ENCODE measurements around the gene LSS.

DNA sequence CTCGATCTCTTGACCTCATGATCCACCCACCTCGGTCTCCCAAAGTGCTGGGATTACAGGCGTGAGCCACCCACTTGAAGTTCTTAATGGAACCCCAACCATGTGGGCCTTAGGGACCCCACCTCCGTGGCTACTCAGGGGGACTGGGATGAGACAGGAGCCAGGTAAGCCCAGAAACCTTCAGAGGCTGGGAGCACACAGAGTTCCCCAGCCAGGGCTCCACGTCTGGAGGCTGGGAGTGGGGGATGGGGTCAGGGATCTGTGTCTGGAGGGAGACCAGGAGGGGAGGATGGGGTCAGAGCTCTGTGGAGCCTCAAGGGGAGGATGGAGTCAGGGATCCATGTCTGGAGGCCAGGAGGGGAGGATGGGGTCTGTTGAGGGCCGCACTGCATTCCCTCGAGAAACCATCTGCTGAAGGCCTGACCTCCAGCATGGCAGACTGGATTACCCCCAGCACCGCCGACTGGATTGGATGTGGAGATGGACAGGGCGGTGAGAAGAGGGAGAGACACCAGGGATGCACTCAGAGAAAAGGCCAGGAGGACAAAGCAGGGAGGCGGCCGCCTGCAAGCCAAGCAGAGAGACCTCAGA lies 71.1 kb downstream of the LSS start:
- no peak for TF ChIP-seq MXI1 (conservative IDR thresholded peaks at IDR 0.05; ENCODE audit: poor library complexity, severe bottlenecking)
- no peak for TF ChIP-seq EZH2 (IDR thresholded peaks at IDR 0.05; ENCODE audit: borderline replicate concordance, insufficient read depth, low read length, poor library complexity, severe bottlenecking)

Data from neural cell (in vitro differentiated cells).